K562 (cell line): Measurements from ENCODE around the gene MEAK7. TPM values are rescaled to one million over a fixed set of nuclear protein-coding genes. Genes with fewer than 3 reads are reported as not detected.

Source experiments
- ATAC-seq: fragments of 200-7000 bp; cut with Tn5 transposase; 3 replicates; pipeline ENCODE4 v1.9.1; 2020; ENCODE audit warnings: moderate library complexity
- BruUV-seq: library from RNA; stranded (reverse); fragments of 400-500 nt; replicated peaks from 2 replicates; lab custom pipeline; 2021; lab: Mats Ljungman, UMichigan
- CTCF ChIA-PET: fragments of 300-600 bp; formaldehyde crosslinking; extraction: SDS; loops from one replicate; lab custom pipeline; 2021; ENCODE audit warnings: low intra/inter-chr PET ratio; lab: Yijun Ruan, JAX
- POLR2A ChIA-PET: fragments of 300-600, 350-650 bp; sonication (Branson Sonifier 250); formaldehyde crosslinking; extraction: SDS; loops from one replicate; lab custom pipeline; 2021; ENCODE audit warnings: antibody characterized with exemption, inconsistent platforms; lab: Yijun Ruan, JAX
- DNase-seq, 4 experiments: peaks; one replicate each; pipeline versions ENCODE4 v3.0.0 to v3.0.0-alpha.2; 2011 to 2018; ENCODE audit warnings: low spot score in 3 of 4, mixed read lengths in 3 of 4; ENCODE audit errors: extremely low read depth in 1 of 4
- FAIRE-seq: peaks from 2 replicates; lab custom pipeline; 2011; peaks lifted over from hg19 to GRCh38; lab: Jason Lieb, UNC
- H2AFZ ChIP-seq: 2 replicates; pipeline ENCODE4 v1.6.0; 2011; ENCODE audit warnings: low read depth, low read length, control low read depth, inconsistent platforms
- H3K27ac ChIP-seq: fragments of 200-600 bp; 3 replicates; pipeline ENCODE4 v1.8.0; 2011; ENCODE audit warnings: low read depth, mild to moderate bottlenecking, control low read depth, inconsistent platforms, low read length, moderate library complexity, mixed read lengths; ENCODE audit errors: extremely low read depth
- H3K27me3 ChIP-seq, 2 experiments: fragments of 300-600 bp in 1 of 2; 2 replicates in 1 of 2; 3 replicates in 1 of 2; pipeline versions ENCODE4 v1.6.0 to v1.8.0; 2011; ENCODE audit warnings: inconsistent platforms in 2 of 2, low read length in 2 of 2, mild to moderate bottlenecking in 1 of 2, mixed read lengths in 1 of 2, moderate library complexity in 1 of 2; ENCODE audit not compliant: control insufficient read depth in 2 of 2, insufficient read depth in 2 of 2
- H3K36me3 ChIP-seq: fragments of 300-600 bp; 3 replicates; pipeline ENCODE4 v1.8.0; 2011; ENCODE audit warnings: mild to moderate bottlenecking, low read length, inconsistent platforms; ENCODE audit not compliant: control insufficient read depth, insufficient read depth
- H3K4me1 ChIP-seq, 2 experiments: fragments of 200-600 bp in 1 of 2; replicated peaks in 1 of 2; 2 replicates in 1 of 2; 3 replicates in 1 of 2; pipeline versions ENCODE4 v1.5.1 to v1.8.0; 2011; ENCODE audit warnings: inconsistent platforms in 2 of 2, low read length in 2 of 2, mild to moderate bottlenecking in 1 of 2, mixed read lengths in 1 of 2, moderate library complexity in 1 of 2; ENCODE audit not compliant: control insufficient read depth in 2 of 2, insufficient read depth in 2 of 2
- H3K4me2 ChIP-seq: 2 replicates; pipeline ENCODE4 v1.6.1; 2011; ENCODE audit warnings: low read length, control low read depth, inconsistent platforms, mixed read lengths; ENCODE audit not compliant: insufficient read depth
- H3K4me3 ChIP-seq: fragments of 200-600 bp; sonication (generic), shearing (Covaris generic); 2 replicates; pipeline ENCODE4 v1.5.1; 2016; ENCODE audit warnings: control low read depth, inconsistent platforms
- H3K79me2 ChIP-seq: fragments of 200-600 bp; 3 replicates; pipeline ENCODE4 v1.8.0; 2011; ENCODE audit warnings: low read length, inconsistent platforms; ENCODE audit not compliant: control insufficient read depth, insufficient read depth
- H3K9ac ChIP-seq, 2 experiments: 2 replicates each; pipeline versions ENCODE4 v1.6.0 to v1.6.1; 2011; ENCODE audit warnings: low read depth in 2 of 2, low read length in 2 of 2, control low read depth in 1 of 2, inconsistent platforms in 1 of 2, mild to moderate bottlenecking in 1 of 2, mixed read lengths in 1 of 2; ENCODE audit not compliant: insufficient read depth in 1 of 2
- H3K9me1 ChIP-seq: one replicate; pipeline ENCODE4 v1.6.0; 2011; ENCODE audit warnings: inconsistent platforms, mild to moderate bottlenecking, low read length, moderate library complexity; ENCODE audit not compliant: control insufficient read depth, insufficient read depth
- H3K9me3 ChIP-seq: replicated peaks from 2 replicates; pipeline ENCODE4 v1.5.1; 2011; ENCODE audit warnings: low read depth, low read length, inconsistent platforms; ENCODE audit not compliant: control insufficient read depth, insufficient read depth
- H4K20me1 ChIP-seq: replicated peaks from 2 replicates; pipeline ENCODE4 v1.6.1; 2011; ENCODE audit warnings: low read length, inconsistent platforms, mixed read lengths; ENCODE audit not compliant: control insufficient read depth, insufficient read depth
- ARID3A ChIP-seq: IDR thresholded peaks from 2 replicates; pipeline ENCODE4 v1.6.1; 2012; ENCODE audit warnings: low read depth, low read length, improper control_type of control experiment, borderline replicate concordance
- CREB1 ChIP-seq, 2 experiments: sonication (generic) in 1 of 2; formaldehyde crosslinking in 1 of 2; IDR thresholded peaks; 2 replicates each; pipeline versions ENCODE4 v1.6.1 to v1.8.0; 2012 to 2022; ENCODE audit warnings: inconsistent platforms in 1 of 2, mild to moderate bottlenecking in 1 of 2, missing genetic modification reagents in 1 of 2, moderate library complexity in 1 of 2
- HNRNPK ChIP-seq: fragments of 200-400 bp; formaldehyde crosslinking; IDR thresholded peaks from one replicate; pipeline ENCODE4 v1.6.1; 2018; ENCODE audit warnings: mild to moderate bottlenecking, low read depth, low read length; ENCODE audit not compliant: poor library complexity, severe bottlenecking
- MAFG ChIP-seq: fragments of 450-650 bp; conservative IDR thresholded peaks from 2 replicates; pipeline ENCODE4 v1.6.1; 2016; ENCODE audit warnings: missing genetic modification characterization, missing compliant biosample characterization
- PCBP2 ChIP-seq: fragments of 200-400 bp; formaldehyde crosslinking; IDR thresholded peaks from 2 replicates; pipeline ENCODE4 v1.6.1; 2018; ENCODE audit warnings: low read length, low read depth, mild to moderate bottlenecking, moderate library complexity; ENCODE audit not compliant: poor library complexity, severe bottlenecking
- PYGO2 ChIP-seq: fragments of 450-650 bp; IDR thresholded peaks from 2 replicates; pipeline ENCODE4 v1.6.1; 2016; ENCODE audit warnings: mild to moderate bottlenecking, missing genetic modification characterization, moderate library complexity, missing compliant biosample characterization
- WHSC1 ChIP-seq: IDR thresholded peaks from one replicate; pipeline ENCODE4 v1.6.1; 2012; ENCODE audit warnings: low read length, control low read depth, inconsistent platforms
- ZC3H11A ChIP-seq: IDR thresholded peaks from 2 replicates; pipeline ENCODE4 v1.6.1; 2012; ENCODE audit warnings: low read depth, low read length, improper control_type of control experiment
- ZNF165 ChIP-seq: fragments of 250-450 bp; sonication (Bioruptor Pico); IDR thresholded peaks from 2 replicates; pipeline ENCODE4 v1.4.0; 2020; ENCODE audit warnings: borderline replicate concordance
- WGBS: fragments of 100-300 bp; shearing (Covaris generic); methylation state at CpG from one replicate; pipeline ENCODE4 v1.1.6; 2016; ENCODE audit warnings: low coverage, mixed read lengths; ENCODE audit not compliant: insufficient coverage; ENCODE audit errors: missing lambda C conversion rate; 5-methylcytosine and 5-hydroxymethylcytosine counted together
- in situ Hi-C: fragments of 300-500 bp; cut with MboI; formaldehyde crosslinking; loops from 4 replicates; pipeline ENCODE4 v1.15.0; 2018; ENCODE audit warnings: inconsistent platforms, mixed read lengths
- intact Hi-C: fragments of 100-400 bp; cut with micrococcal nuclease; formaldehyde crosslinking; loops from 2 replicates; pipeline ENCODE4 v1.14.2; 2022
- polyA plus RNA-seq, 8 experiments: library from polyadenylated mRNA; depleted of rRNA in 4 of 8; stranded (reverse) in 5 of 8; unstranded in 3 of 8; fragments of >200 nt; fragmentation: Nextera tagmentation in 2 of 8; fragmentation: Illumina TruSeq in 1 of 8; extraction: Ambion mirVana in 2 of 8; extraction: Trizol in 1 of 8; gene quantifications; 2 replicates each; pipeline versions ENCODE4 v1.2.1 to v1.2.3, GENCODE V29; 2011 to 2014; ENCODE audit warnings: inconsistent platforms in 1 of 8, missing spikeins in 1 of 8
- total RNA-seq, 7 experiments: library from RNA; depleted of rRNA in 6 of 7; stranded (reverse); fragments of >200 nt in 6 of 7; fragmentation: Illumina TruSeq in 2 of 7; extraction: Trizol in 2 of 7; gene quantifications; 2 replicates each; pipeline versions ENCODE4 v1.2.1 to v1.2.3, GENCODE V29; 2011 to 2021; ENCODE audit warnings: low replicate concordance in 1 of 7

MEAK7 gene
- total and polyA plus RNA-seq, 9 of the 15 experiments (the other 6 are each of a cell fraction or from before 2014, with no cell fraction given) = 1.4 to 14.5 (median 6.3) TPM

- TF ChIP-seq ARID3A = no peak
- no peak for TF ChIP-seq PCBP2
These were observed 3.3 kb downstream of the MEAK7 start (continued) for GRCh38 chr16:84501077-84501735.

GRCh38 chr16:84500531-84500930, 3.9 kb downstream of the MEAK7 start:
- ATAC-seq = no peak
- no peaks in the 10 kb centered on the region for H3K9me3 ChIP-seq
- no peak overlapping the region for H3K9ac ChIP-seq
- no peaks in the 10 kb centered on the region for H4K20me1 ChIP-seq
- no TSS peak for BruUV-seq
- CTCF ChIA-PET = no interaction called here
- H3K27me3 ChIP-seq = no peaks in the 10 kb centered on the region
- H3K9me1 ChIP-seq = no peaks in the 10 kb centered on the region
- 61% methylated on average over 13 of the region's 13 CpGs for WGBS
- FAIRE-seq = no peak
- no peak overlapping the region for H2AFZ ChIP-seq
- no peak overlapping the region for H3K4me3 ChIP-seq
- H3K4me1 ChIP-seq = peaks cover 19 to 26% of the 10 kb centered on the region in 2 experiments
- no peak overlapping the region for H3K4me2 ChIP-seq
- H3K27ac ChIP-seq = no peak overlapping the region
- peaks cover 6% of the 10 kb centered on the region for H3K79me2 ChIP-seq
- DNase-seq = no peak
- in situ Hi-C loops = no loop called here
- POLR2A ChIA-PET = no interaction called here
- intact Hi-C loops = no loop called here
- H3K36me3 ChIP-seq = peaks cover under 1% of the 10 kb centered on the region; the same call in 2 of the 3 replicates
- TF ChIP-seq MAFG (no peak), PYGO2 (tag) (no peak), ZNF165 (CRISPR knock-in tag) (no peak), ZC3H11A (no peak), CREB1 (IDR thresholded peaks at IDR 0.05) (no peak), CREB1 (CRISPR knock-in tag; IDR thresholded peaks at IDR 0.05) (no peak), WHSC1 (no peak), HNRNPK (no peak)
